Liver (tissue), 3 donors: ENCODE results near the gene TPD52L1.

ENCODE experiments used
- FOXA1 ChIP-seq: IDR thresholded peaks from 2 replicates; pipeline ENCODE4 v1.6.1; 2016; ENCODE audit warnings: antibody characterized with exemption
- GABPA ChIP-seq, 2 donors: IDR thresholded peaks in 1 of 2; conservative IDR thresholded peaks in 1 of 2; 2 replicates each; pipeline ENCODE4 v1.6.1; 2016; ENCODE audit warnings: antibody characterized with exemption in 2 of 2, mild to moderate bottlenecking in 1 of 2, moderate library complexity in 1 of 2
- JUND ChIP-seq, 2 donors: IDR thresholded peaks; 2 replicates each; pipeline ENCODE4 v1.6.1; 2016; ENCODE audit warnings: antibody characterized with exemption in 2 of 2
- RAD21 ChIP-seq, 2 donors: IDR thresholded peaks; 2 replicates each; pipeline ENCODE4 v1.6.1; 2016; ENCODE audit warnings: antibody characterized with exemption in 2 of 2, mild to moderate bottlenecking in 2 of 2
- TAF1 ChIP-seq: conservative IDR thresholded peaks from 2 replicates; pipeline ENCODE4 v1.6.1; 2016; ENCODE audit warnings: antibody characterized with exemption, mild to moderate bottlenecking
- YY1 ChIP-seq: IDR thresholded peaks from 2 replicates; pipeline ENCODE4 v1.6.1; 2016; ENCODE audit warnings: antibody characterized with exemption, mild to moderate bottlenecking
- ZBTB33 ChIP-seq: IDR thresholded peaks from 2 replicates; pipeline ENCODE4 v1.6.1; 2016; ENCODE audit warnings: antibody characterized with exemption
- TF ChIP-seq, protein P1 (sequence below): fragments of 150-350 bp; IDR thresholded peaks from 2 replicates; pipeline ENCODE4 v1.5.1; 2017; ENCODE audit warnings: improper control_type of control experiment, low read depth, low read length; ENCODE audit not compliant: missing input control
- TF ChIP-seq, protein P2 (sequence below): IDR thresholded peaks from 2 replicates; pipeline ENCODE4 v1.6.1; 2016; ENCODE audit warnings: antibody characterized with exemption
- donor health status: healthy.
- donor health status: healthy.

- TF ChIP-seq, protein P1, sequence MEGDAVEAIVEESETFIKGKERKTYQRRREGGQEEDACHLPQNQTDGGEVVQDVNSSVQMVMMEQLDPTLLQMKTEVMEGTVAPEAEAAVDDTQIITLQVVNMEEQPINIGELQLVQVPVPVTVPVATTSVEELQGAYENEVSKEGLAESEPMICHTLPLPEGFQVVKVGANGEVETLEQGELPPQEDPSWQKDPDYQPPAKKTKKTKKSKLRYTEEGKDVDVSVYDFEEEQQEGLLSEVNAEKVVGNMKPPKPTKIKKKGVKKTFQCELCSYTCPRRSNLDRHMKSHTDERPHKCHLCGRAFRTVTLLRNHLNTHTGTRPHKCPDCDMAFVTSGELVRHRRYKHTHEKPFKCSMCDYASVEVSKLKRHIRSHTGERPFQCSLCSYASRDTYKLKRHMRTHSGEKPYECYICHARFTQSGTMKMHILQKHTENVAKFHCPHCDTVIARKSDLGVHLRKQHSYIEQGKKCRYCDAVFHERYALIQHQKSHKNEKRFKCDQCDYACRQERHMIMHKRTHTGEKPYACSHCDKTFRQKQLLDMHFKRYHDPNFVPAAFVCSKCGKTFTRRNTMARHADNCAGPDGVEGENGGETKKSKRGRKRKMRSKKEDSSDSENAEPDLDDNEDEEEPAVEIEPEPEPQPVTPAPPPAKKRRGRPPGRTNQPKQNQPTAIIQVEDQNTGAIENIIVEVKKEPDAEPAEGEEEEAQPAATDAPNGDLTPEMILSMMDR: no peak
- TF ChIP-seq ZBTB33 (no peak), FOXA1 (no peak), JUND (IDR thresholded peaks at IDR 0.05) (no peak), GABPA (IDR thresholded peaks at IDR 0.05 in 1 of 2, conservative IDR thresholded peaks at IDR 0.05 in 1 of 2) (no peak), RAD21 (IDR thresholded peaks at IDR 0.05) (no peak), TAF1 (no peak), YY1 (no peak)
- TF ChIP-seq, protein P2, sequence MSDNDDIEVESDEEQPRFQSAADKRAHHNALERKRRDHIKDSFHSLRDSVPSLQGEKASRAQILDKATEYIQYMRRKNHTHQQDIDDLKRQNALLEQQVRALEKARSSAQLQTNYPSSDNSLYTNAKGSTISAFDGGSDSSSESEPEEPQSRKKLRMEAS: no peak
Observed at GRCh38 chr6:125132058-125132457, 21.5 kb upstream of the TPD52L1 start.
